Measurements from ENCODE around the gene PTAR1. TPM values are rescaled to one million over a fixed set of nuclear protein-coding genes. Genes with fewer than 3 reads are reported as not detected.
"Not testable (repeated sequence)": the region's sequence is repeated elsewhere in the genome, so short reads cannot be mapped to it uniquely, and the experiment has no call there.

PTAR1 gene
- total RNA-seq, 4 donors from 2014 or later: 63.3 to 90.9 (median 68.4) TPM

GRCh38 chr9:69801989-69802388 lies 42.2 kb upstream of the PTAR1 start:
- TF ChIP-seq, protein P1, sequence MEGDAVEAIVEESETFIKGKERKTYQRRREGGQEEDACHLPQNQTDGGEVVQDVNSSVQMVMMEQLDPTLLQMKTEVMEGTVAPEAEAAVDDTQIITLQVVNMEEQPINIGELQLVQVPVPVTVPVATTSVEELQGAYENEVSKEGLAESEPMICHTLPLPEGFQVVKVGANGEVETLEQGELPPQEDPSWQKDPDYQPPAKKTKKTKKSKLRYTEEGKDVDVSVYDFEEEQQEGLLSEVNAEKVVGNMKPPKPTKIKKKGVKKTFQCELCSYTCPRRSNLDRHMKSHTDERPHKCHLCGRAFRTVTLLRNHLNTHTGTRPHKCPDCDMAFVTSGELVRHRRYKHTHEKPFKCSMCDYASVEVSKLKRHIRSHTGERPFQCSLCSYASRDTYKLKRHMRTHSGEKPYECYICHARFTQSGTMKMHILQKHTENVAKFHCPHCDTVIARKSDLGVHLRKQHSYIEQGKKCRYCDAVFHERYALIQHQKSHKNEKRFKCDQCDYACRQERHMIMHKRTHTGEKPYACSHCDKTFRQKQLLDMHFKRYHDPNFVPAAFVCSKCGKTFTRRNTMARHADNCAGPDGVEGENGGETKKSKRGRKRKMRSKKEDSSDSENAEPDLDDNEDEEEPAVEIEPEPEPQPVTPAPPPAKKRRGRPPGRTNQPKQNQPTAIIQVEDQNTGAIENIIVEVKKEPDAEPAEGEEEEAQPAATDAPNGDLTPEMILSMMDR (IDR thresholded peaks at IDR 0.05): no peak
- TF ChIP-seq EP300 (IDR thresholded peaks at IDR 0.05) (no peak), POLR2A (IDR thresholded peaks at IDR 0.05) (no peak)
- Histone ChIP-seq H3K4me1 (no peaks in the 10 kb centered on the region), H3K9me3 (no peaks in the 10 kb centered on the region), H3K27me3 (no peaks in the 10 kb centered on the region), H3K27ac (no peak overlapping the region), H3K4me3 (no peak overlapping the region), H3K36me3 (no peaks in the 10 kb centered on the region)
- no peak for DNase-seq (ENCODE audit: low spot score in 2 of 2)
- WGBS, 2 donors: 89 to 93% methylated on average over 2 of the region's 2 CpGs

GRCh38 chr9:69800027-69800426 lies 40.2 kb upstream of the PTAR1 start:
- not testable (repeated sequence) for H3K27ac ChIP-seq; H3K27me3 ChIP-seq; H3K9me3 ChIP-seq; H3K4me3 ChIP-seq; H3K36me3 ChIP-seq; DNase-seq (ENCODE audit: low spot score in 2 of 2); H3K4me1 ChIP-seq
- WGBS, 2 donors: 61 to 64% methylated on average over 5 of the region's 5 CpGs

GRCh38 chr9:69799521-69799920 lies 39.7 kb upstream of the PTAR1 start:
- DNase-seq (ENCODE audit: low spot score in 2 of 2); H3K36me3 ChIP-seq; H3K27me3 ChIP-seq; H3K4me3 ChIP-seq; H3K27ac ChIP-seq; H3K4me1 ChIP-seq; H3K9me3 ChIP-seq: not testable (repeated sequence)
- 94 to 96% methylated on average over 18 of the region's 18 CpGs for WGBS, 2 donors

DNA sequence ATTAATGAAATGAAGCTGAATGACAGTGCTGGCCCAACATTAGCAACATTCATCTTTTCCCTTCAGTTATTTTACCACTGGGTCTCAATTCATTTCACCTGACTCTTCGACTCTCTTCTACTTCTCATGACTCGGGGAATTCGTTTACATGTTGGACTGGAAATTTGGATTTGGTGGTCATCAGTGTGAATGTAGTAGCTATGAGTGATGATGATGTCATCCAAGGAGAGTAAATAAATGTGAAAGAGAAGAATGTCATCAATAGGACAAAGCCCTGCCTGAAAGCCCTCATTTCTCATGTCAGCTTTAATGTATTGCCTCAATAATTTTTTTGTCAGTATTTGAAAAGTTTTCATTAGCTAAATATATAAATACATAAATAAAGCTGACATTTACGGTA lies 38.9 kb upstream of the PTAR1 start:
- Histone ChIP-seq H3K4me3 (no peak overlapping the region), H3K27ac (no peak overlapping the region), H3K9me3 (no peaks in the 10 kb centered on the region), H3K4me1 (no peaks in the 10 kb centered on the region), H3K36me3 (no peaks in the 10 kb centered on the region), H3K27me3 (no peaks in the 10 kb centered on the region)
- 65 to 85% methylated on average over 4 of the region's 4 CpGs for WGBS, 2 donors
- TF ChIP-seq, protein P1 (IDR thresholded peaks at IDR 0.05): no peak
- TF ChIP-seq POLR2A (IDR thresholded peaks at IDR 0.05) (no peak), EP300 (IDR thresholded peaks at IDR 0.05) (no peak)
- no peak for DNase-seq (ENCODE audit: low spot score in 2 of 2)

DNA sequence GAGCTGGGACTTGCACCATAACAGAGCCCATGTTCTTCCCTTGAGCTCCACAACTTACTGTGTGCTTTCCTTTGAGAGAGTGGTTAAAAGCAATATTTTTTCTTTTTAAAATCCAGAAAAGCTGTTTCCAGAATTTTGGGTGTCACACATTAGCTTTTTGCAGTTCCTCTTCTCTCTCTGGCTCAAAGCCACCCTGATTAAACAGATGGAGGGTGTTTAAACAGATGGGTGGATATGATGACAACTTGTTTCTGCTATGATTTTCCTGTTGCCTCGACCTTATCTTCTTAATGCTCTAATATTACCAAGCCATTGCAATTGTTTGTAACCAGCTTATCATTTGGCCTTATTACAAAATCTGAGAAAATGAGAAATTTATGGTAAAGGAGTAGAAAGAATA lies 37.9 kb upstream of the PTAR1 start:
- no peak overlapping the region for H3K27ac ChIP-seq
- H3K36me3 ChIP-seq: no peaks in the 10 kb centered on the region
- H3K4me1 ChIP-seq: no peaks in the 10 kb centered on the region
- no peak for TF ChIP-seq POLR2A (IDR thresholded peaks at IDR 0.05)
- TF ChIP-seq, protein P1 (IDR thresholded peaks at IDR 0.05): no peak
- no peak for TF ChIP-seq EP300 (IDR thresholded peaks at IDR 0.05)
- no peak for DNase-seq (ENCODE audit: low spot score in 2 of 2)
- H3K9me3 ChIP-seq: no peaks in the 10 kb centered on the region
- no peak overlapping the region for H3K4me3 ChIP-seq
- 24 to 30% methylated on average over 1 of the region's 1 CpG for WGBS, 2 donors
- no peaks in the 10 kb centered on the region for H3K27me3 ChIP-seq

GRCh38 chr9:69794356-69794755 lies 34.5 kb upstream of the PTAR1 start:
- Histone ChIP-seq H3K9me3 (no peaks in the 10 kb centered on the region), H3K4me1 (no peaks in the 10 kb centered on the region), H3K4me3 (no peak overlapping the region), H3K36me3 (no peaks in the 10 kb centered on the region), H3K27me3 (peaks cover 0 to 2% of the 10 kb centered on the region in 2 donors), H3K27ac (no peak overlapping the region)
- 89 to 92% methylated on average over 3 of the region's 3 CpGs for WGBS, 2 donors
- TF ChIP-seq POLR2A (IDR thresholded peaks at IDR 0.05): no peak
- no peak for TF ChIP-seq EP300 (IDR thresholded peaks at IDR 0.05)
- TF ChIP-seq, protein P1 (IDR thresholded peaks at IDR 0.05): no peak
- DNase-seq (ENCODE audit: low spot score in 2 of 2): no peak

Measured in tibial nerve (tissue), 4 donors.